ENCODE measurements around the gene ADD3.

DNA sequence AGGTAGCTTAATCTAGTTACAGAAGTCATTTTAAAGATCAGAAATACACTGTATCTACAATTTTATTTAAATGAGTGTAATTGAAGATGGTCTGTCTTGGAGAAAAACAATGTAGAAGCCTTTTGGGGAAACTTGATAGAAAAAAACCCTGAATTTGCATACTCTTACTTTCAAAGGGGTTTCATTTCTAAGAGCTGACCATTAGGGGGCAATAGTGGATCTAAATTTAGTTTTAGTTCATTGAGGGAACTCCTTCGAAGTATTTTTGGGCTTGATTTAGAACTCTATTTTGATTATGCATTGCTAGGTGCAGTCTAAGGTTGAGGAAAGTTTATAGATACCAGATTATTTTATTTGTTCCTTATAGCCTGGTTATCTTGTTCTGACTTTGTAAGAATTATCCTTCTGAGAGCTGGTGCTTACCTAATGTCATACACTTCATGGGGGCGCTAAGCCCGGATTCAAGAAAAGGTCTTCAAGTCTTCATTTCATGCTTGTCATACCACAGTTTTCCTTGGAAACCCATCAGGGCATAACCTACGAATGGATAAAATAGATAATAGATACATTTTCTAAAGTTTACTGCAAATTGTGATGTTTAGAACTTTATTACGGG, 130.5 kb downstream of the ADD3 start:
- TF ChIP-seq CTCF (IDR thresholded peaks at IDR 0.05; ENCODE audit: low read length) (peak; percentile 71), EZH2 (IDR thresholded peaks at IDR 0.05; ENCODE audit: borderline replicate concordance, low read length) (no peak)
